Cardiac muscle cell (in vitro differentiated cells and primary cell): ENCODE data around the gene UBA1. TPM values are rescaled to one million over a fixed set of nuclear protein-coding genes. Genes with fewer than 3 reads are reported as not detected.

Source experiments
- DNase-seq, 2 donors: peaks; one replicate each; pipeline versions ENCODE4 v3.0.0 to v3.0.0-alpha.2; 2010 to 2017; ENCODE audit warnings: low read depth in 1 of 2, low spot score in 1 of 2
- H3K27ac ChIP-seq: fragments of 200-600 bp; sonication (generic); 2 replicates; pipeline ENCODE4 v1.5.1; 2016
- H3K27me3 ChIP-seq: fragments of 200-600 bp; sonication (generic); 2 replicates; pipeline ENCODE4 v1.6.0; 2016; ENCODE audit warnings: control low read depth
- H3K36me3 ChIP-seq: fragments of 200-600 bp; sonication (generic); 2 replicates; pipeline ENCODE4 v1.5.1; 2016; ENCODE audit warnings: control low read depth
- H3K4me1 ChIP-seq: fragments of 200-600 bp; sonication (generic); 2 replicates; pipeline ENCODE4 v1.8.1; 2017; ENCODE audit warnings: low read depth, mild to moderate bottlenecking, mixed run types
- H3K4me3 ChIP-seq: fragments of 200-600 bp; sonication (generic); 2 replicates; pipeline ENCODE4 v1.5.1; 2016; ENCODE audit warnings: mild to moderate bottlenecking
- H3K9me3 ChIP-seq: fragments of 200-600 bp; sonication (generic); 2 replicates; pipeline ENCODE4 v1.5.1; 2017; ENCODE audit warnings: low read depth, mild to moderate bottlenecking, control low read depth
- CTCF ChIP-seq: IDR thresholded peaks from 2 replicates; pipeline ENCODE4 v1.5.1; 2012; ENCODE audit warnings: low read depth, mild to moderate bottlenecking, low read length
- polyA plus RNA-seq: library from polyadenylated mRNA; unstranded; fragments of >200 nt; fragmentation: Nextera tagmentation; extraction: Ambion mirVana; gene quantifications from 2 replicates; pipeline ENCODE4 v1.2.1, GENCODE V29; 2016
- total RNA-seq: library from RNA; depleted of rRNA; stranded (reverse); fragments of >200 nt; gene quantifications from 2 replicates; pipeline ENCODE4 v1.2.3, GENCODE V29; 2016

The UBA1 gene
- total and polyA plus RNA-seq, 2 experiments from 2014 or later, result 280 to 386 TPM

GRCh38 chrX:47158131-47158530 lies 35.5 kb upstream of the UBA1 start:
- Histone ChIP-seq H3K4me1 (no peaks in the 10 kb centered on the region), H3K27me3 (no peaks in the 10 kb centered on the region), H3K36me3 (no peaks in the 10 kb centered on the region), H3K9me3 (no peaks in the 10 kb centered on the region), H3K4me3 (no peak overlapping the region), H3K27ac (no peak overlapping the region)
- no peak for TF ChIP-seq CTCF
- no peak for DNase-seq

- DNase-seq, result no peak
- H3K27ac ChIP-seq, result no peak overlapping the region
- no peaks in the 10 kb centered on the region for H3K4me1 ChIP-seq
These were observed 34.8 kb upstream of the UBA1 start for GRCh38 chrX:47158781-47159180.

DNA sequence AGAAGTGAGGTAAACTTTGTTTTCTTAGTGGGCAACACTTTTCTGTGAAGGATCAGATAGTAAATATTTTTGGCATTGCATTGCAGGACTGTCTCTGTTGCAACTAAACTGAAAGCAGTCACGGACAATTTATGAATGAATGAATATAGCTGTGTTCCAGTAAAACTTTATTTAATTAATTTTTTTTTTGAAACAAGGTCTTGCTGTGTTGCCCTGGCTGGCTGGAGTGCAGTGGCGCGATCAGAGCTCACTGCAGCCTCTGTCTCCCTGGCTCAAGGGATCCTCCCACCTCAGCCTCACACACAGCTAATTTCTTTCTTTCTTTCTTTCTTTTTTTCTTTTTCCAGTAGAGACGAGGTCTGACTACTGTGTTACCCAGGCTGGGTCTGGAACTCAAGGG lies 32.8 kb upstream of the UBA1 start:
- Histone ChIP-seq H3K27me3 (no peaks in the 10 kb centered on the region), H3K4me3 (no peak overlapping the region), H3K27ac (no peak overlapping the region), H3K4me1 (no peaks in the 10 kb centered on the region), H3K9me3 (no peaks in the 10 kb centered on the region), H3K36me3 (no peaks in the 10 kb centered on the region)
- no peak for TF ChIP-seq CTCF
- no peak for DNase-seq

More at GRCh38 chrX:47158781-47159180, 34.8 kb upstream of the UBA1 start:
- no peaks in the 10 kb centered on the region for H3K36me3 ChIP-seq
- no peak overlapping the region for H3K4me3 ChIP-seq
- H3K9me3 ChIP-seq, result no peaks in the 10 kb centered on the region
- TF ChIP-seq CTCF, result no peak
- H3K27me3 ChIP-seq, result no peaks in the 10 kb centered on the region

GRCh38 chrX:47162927-47163583 lies 30.6 kb upstream of the UBA1 start:
- Histone ChIP-seq H3K27ac (no peak overlapping the region), H3K9me3 (no peaks in the 10 kb centered on the region), H3K4me3 (no peak overlapping the region), H3K4me1 (no peaks in the 10 kb centered on the region), H3K27me3 (no peaks in the 10 kb centered on the region), H3K36me3 (no peaks in the 10 kb centered on the region)
- DNase-seq, result no peak
- TF ChIP-seq CTCF, result no peak

GRCh38 chrX:47164420-47164819 lies 29.2 kb upstream of the UBA1 start:
- Histone ChIP-seq H3K36me3 (no peaks in the 10 kb centered on the region), H3K27ac (no peak overlapping the region), H3K9me3 (no peaks in the 10 kb centered on the region), H3K4me1 (no peaks in the 10 kb centered on the region), H3K4me3 (no peak overlapping the region), H3K27me3 (no peaks in the 10 kb centered on the region)
- no peak for TF ChIP-seq CTCF
- DNase-seq, result no peak
